HG02973 (cell line): Measurements from ENCODE around the gene NANOS3.
"Not testable (repeated sequence)": the region's sequence is repeated elsewhere in the genome, so short reads cannot be mapped to it uniquely, and the experiment has no call there.

ENCODE experiments used
- ATAC-seq: cut with Tn5 transposase; IDR thresholded peaks from one replicate; pipeline ENCODE4 v1.9.1; 2021; ENCODE audit warnings: moderate library complexity; ENCODE audit not compliant: unreplicated experiment

Gene NANOS3

GRCh38 chr19:13843104-13843921, 33.6 kb upstream of the NANOS3 start:
- ATAC-seq, result no peak

- ATAC-seq, result no peak
Measured at GRCh38 chr19:13844130-13844631, 32.8 kb upstream of the NANOS3 start.

- ATAC-seq, result peak; percentile 55
Measured at GRCh38 chr19:13846557-13847406, 30.2 kb upstream of the NANOS3 start.

GRCh38 chr19:13847407-13848339, 29.3 kb upstream of the NANOS3 start:
- ATAC-seq, result no peak

- ATAC-seq, result no peak
Measured at GRCh38 chr19:13848340-13848677, 28.6 kb upstream of the NANOS3 start.

- ATAC-seq, result no peak
Measured at GRCh38 chr19:13848798-13849676, 27.9 kb upstream of the NANOS3 start.

GRCh38 chr19:13849991-13850909, 26.7 kb upstream of the NANOS3 start:
- ATAC-seq, result no peak

GRCh38 chr19:13850910-13851733, 25.8 kb upstream of the NANOS3 start:
- ATAC-seq, result no peak

GRCh38 chr19:13851734-13852114, 25.2 kb upstream of the NANOS3 start:
- not testable (repeated sequence) for ATAC-seq

- not testable (repeated sequence) for ATAC-seq
Measured at GRCh38 chr19:13852171-13852707, 24.7 kb upstream of the NANOS3 start.

GRCh38 chr19:13856497-13856896, 20.4 kb upstream of the NANOS3 start:
- no peak for ATAC-seq

- no peak for ATAC-seq
Measured at GRCh38 chr19:13859361-13859880, 17.5 kb upstream of the NANOS3 start.

- ATAC-seq, result no peak
Measured at GRCh38 chr19:13860679-13861391, 16.1 kb upstream of the NANOS3 start.

- no peak for ATAC-seq
Measured at GRCh38 chr19:13861392-13861713, 15.6 kb upstream of the NANOS3 start.

- ATAC-seq, result peak; percentile 74
Measured at GRCh38 chr19:13861714-13862531, 15.0 kb upstream of the NANOS3 start.

- no peak for ATAC-seq
Measured at GRCh38 chr19:13864046-13864666, 12.8 kb upstream of the NANOS3 start.
